ENCODE measurements around the gene TPK1.
"Not testable (repeated sequence)": the region's sequence is repeated elsewhere in the genome, so short reads cannot be mapped to it uniquely, and the experiment has no call there.

Gene TPK1

GRCh38 chr7:144606261-144606660 is 229.6 kb downstream of the TPK1 start:
- DNase-seq: no peak

DNA sequence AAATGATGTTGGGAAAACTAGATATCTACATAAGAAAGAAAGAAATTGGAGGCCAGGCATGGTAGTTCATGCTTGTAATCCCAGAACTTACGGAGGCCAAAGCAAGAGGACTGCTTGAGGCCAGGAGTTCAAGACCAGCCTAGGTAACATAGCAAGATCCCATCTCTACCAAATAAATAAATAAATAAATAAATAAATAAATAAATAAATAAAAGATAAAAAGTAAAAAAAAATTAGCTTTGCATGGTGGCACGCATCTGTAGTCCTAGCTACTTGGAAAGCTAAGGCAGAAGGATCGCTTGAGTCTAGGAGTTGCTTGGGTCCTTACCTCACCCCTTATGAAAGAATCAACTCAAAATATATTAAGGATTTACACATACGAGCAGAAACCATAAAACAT is 238.9 kb downstream of the TPK1 start:
- no peak for DNase-seq

- no peak for DNase-seq
Observed at GRCh38 chr7:144594580-144594979, 241.3 kb downstream of the TPK1 start.

GRCh38 chr7:144588559-144589051 is 247.2 kb downstream of the TPK1 start:
- no peak for DNase-seq

DNA sequence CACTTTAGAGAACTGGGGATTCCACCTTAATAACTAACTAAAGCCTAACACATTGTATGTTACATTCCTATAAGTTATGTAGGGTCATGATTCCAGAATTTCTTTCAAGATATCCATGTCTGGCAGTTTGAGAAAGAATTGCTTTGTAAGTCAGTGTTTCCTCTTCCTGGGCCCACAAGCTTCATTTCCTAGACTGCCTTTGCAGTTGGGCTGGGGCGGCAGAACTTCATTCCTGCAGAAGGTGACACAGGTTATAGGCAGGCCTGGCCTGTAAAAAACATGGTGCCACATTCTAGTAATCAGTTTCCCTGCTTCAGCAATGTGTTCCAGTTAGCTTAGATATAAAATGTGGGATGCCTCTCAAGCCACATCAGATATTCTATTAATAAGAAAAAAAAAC is 248.2 kb downstream of the TPK1 start:
- no peak for DNase-seq

- DNase-seq: no peak
Observed at GRCh38 chr7:144584726-144585125, 251.1 kb downstream of the TPK1 start.

DNA sequence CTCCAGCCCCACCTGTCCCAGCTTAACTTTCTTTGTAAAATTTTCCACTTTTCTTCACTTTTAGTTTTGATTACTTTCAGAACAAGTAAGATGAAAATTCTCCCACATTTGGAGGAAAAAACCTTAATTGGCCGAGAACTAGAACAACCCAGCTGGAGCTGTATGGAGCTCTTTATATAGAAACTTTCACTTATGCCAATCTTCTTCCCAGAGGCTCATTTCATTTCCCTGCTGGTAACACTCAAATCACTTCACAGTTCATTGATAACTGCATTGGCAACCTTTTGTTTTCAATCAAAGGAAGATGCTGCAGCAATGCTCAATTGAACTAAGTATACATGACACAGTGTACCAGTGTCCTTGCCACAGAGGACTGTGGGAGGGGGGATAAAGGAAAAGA is 256.2 kb downstream of the TPK1 start:
- no peak for DNase-seq

DNA sequence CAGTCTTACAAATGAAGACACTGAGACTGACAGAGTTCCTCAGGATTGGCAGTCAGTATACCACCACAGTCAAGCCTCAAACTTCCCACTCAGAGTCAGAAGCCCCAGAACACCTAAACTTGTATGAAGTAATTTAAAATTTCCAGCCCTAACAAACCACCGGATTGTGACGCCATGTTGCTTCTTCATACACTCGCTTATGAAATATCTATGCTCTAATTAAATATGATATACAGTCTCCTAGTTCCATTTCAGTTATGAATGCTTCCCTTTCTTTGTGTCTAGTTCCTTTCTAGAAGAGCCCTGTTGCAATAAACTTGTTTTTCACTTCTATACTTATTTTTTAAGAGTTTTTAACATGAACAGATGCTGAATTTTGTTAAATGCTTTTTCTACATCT is 260.4 kb downstream of the TPK1 start:
- no peak for DNase-seq

- DNase-seq: not testable (repeated sequence)
Observed at GRCh38 chr7:144574753-144575152, 261.1 kb downstream of the TPK1 start.

GRCh38 chr7:144568233-144568632 is 267.6 kb downstream of the TPK1 start:
- DNase-seq: no peak

DNA sequence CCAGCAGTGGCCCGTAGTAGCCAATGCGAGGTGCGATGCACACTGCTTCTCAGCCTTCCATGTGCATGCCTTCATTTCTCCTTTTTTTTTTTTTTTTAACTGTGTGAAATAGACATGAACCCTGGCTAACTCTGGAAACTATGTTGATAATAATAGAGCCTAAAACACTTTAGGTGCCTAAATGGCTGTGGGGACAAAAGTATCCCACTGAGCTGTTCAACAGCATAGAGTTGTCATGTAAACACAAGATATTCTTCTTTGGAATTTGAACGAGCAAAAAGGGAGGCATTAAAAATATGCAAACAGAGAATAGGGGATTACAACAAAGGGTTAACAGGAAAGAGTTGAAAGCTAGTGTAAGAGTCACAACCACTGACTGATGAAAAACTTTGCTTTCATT is 270.3 kb downstream of the TPK1 start:
- DNase-seq: no peak

- no peak for DNase-seq
Observed at GRCh38 chr7:144549861-144550260, 286.0 kb downstream of the TPK1 start.

DNA sequence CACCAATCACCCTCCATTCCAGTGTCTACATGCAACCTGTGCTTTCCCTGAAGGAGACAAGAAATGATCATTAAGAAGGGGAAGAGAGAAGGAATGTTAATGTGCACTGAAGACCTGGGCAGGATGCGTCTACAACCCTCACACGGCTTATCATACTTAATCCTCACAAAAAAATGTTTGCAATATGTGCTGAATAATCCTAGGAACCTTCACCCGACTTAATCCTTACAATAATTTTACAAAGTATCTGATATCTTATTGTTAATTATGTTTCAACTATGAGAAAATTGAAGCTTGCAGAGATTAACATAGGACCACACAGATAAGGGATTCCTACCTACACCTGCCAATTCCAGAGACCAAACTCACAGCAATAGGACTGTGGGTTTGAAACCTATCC is 287.3 kb downstream of the TPK1 start:
- DNase-seq: no peak

GRCh38 chr7:144547888-144548287 is 288.0 kb downstream of the TPK1 start:
- DNase-seq: no peak

- DNase-seq: no peak
Observed at GRCh38 chr7:144546782-144547181, 289.1 kb downstream of the TPK1 start.

DNA sequence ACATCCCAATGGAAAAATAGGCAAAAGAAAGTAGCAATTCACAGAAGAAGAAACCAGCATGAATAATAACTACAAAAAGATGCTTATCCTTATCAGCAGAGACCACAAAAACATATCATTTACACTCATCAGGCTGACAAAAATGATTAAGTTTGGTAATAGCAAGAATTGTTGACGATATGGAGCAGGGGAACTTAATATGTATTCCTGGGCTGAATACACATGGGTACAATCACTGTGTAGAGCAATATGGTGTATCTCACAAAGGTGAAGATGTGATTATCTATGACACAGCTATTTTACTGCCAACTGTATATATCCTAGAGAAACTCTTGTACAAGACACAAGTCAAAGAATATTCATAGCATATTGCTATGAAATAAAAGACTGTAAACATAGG is 290.5 kb downstream of the TPK1 start:
- no peak for DNase-seq

- DNase-seq: no peak
Observed at GRCh38 chr7:144534655-144535395, 301.0 kb downstream of the TPK1 start.

DNA sequence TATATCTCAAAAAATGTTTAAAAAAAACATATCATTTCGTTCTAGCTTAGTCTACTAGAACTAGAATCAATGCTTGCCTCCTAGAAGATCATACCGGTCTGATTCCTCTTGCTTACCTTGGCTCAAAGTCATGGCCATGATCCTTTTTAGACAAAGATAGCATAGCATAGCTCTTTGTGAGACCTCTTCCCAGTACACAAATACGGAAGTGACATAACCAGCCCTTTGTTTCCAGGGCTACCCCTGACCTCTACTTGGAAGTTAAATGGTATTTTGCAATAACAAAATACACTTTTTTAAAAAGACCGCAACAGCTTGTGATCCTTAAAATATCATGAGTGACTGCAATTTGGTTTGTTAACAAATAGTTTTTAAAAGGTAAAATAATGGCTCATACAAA is 301.7 kb downstream of the TPK1 start:
- no peak for DNase-seq

- DNase-seq: no peak
Observed at GRCh38 chr7:144531181-144531580, 304.7 kb downstream of the TPK1 start.

DNA sequence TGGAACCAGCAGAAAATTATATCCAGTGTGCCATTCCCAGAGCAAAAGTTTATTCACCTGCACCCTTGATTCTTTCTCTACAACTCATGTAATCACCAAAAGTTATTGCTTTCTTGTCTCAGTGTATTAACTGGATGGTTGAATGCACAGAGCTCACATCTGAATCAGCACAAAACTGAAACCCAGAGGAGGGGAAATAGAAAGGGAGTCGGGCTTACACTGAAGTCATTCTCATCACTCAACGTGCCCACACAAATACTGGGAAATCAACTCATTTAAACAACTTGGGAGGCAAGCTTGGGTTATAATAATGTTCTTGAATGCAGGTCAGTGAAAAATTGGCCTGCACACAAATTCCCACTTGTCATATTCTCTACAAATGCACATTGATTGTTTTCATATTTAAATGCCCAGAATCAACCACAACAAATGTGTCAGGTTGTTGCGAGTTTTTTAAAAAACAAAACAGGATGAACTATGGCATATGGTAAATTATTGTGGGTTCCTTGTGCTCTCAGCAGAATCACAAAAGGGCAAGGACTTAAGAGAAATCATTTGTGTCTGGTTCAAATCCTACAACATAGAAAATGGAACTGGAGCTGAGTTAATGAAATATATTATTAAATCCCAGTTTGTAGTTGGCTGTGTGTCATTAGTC is 306.5 kb downstream of the TPK1 start:
- no peak for DNase-seq

GRCh38 chr7:144528536-144529045 is 307.3 kb downstream of the TPK1 start:
- no peak for DNase-seq

- DNase-seq: no peak
Observed at GRCh38 chr7:144527051-144527471, 308.8 kb downstream of the TPK1 start.

DNA sequence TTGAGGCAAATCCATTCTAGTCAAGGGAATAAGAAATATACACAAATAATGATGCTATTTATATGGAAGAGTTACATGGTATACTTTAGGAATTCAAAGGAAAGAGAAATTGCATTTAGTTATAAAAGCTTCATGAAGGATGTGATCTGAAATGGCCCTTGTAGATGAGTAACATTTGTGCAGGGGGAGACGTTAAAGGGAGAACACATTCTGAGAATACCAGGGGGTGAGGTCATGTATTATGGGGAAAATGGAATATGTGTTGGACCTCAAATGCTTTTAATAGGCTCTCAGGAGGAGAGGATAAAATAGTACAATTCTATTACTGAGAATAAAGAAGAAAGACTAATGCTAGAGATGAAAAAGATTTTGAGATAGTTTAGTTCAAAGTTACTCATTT is 309.9 kb downstream of the TPK1 start:
- no peak for DNase-seq

DNA sequence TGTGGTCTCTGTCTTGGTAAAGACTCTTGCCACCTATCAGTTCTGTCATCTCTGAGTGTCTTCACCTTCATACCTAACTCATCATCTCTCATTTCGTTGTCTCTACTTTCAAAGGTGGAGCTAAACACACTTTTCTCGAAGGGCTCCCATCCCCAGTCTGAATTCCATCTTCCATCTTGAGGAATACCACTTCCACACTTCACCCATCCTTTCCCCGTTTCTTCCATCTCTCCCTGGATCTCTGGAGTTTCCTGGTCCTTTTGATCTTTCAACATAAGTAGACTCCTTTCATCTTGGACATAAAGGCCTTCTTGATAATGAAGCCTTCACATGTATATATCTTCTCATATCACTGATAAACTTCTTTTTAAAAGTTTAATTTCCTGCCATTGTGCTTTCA is 311.6 kb downstream of the TPK1 start:
- no peak for DNase-seq

Data from GOT3 (cell line).